HepG2 (cell line): ENCODE data around the gene IGFALS. TPM values are rescaled to one million over a fixed set of nuclear protein-coding genes. Genes with fewer than 3 reads are reported as not detected.

Experiments used
- ERF ChIP-seq: IDR thresholded peaks from 2 replicates; pipeline ENCODE4 v1.6.1; 2018; ENCODE audit warnings: missing biosample characterization, missing genetic modification reagents
- FOXA3 ChIP-seq: IDR thresholded peaks from 2 replicates; pipeline ENCODE4 v1.6.1; 2016; ENCODE audit warnings: missing genetic modification reagents, missing compliant biosample characterization
- MXD4 ChIP-seq: IDR thresholded peaks from 2 replicates; pipeline ENCODE4 v1.6.1; 2016; ENCODE audit warnings: mild to moderate bottlenecking, missing biosample characterization, missing genetic modification reagents
- PAF1 ChIP-seq: IDR thresholded peaks from 2 replicates; pipeline ENCODE4 v1.6.1; 2016; ENCODE audit warnings: missing genetic modification reagents, missing compliant biosample characterization
- PLRG1 ChIP-seq: fragments of 450-650 bp; conservative IDR thresholded peaks from 2 replicates; pipeline ENCODE4 v1.6.1; 2016
- RARG ChIP-seq: sonication (generic); formaldehyde crosslinking; IDR thresholded peaks from 2 replicates; pipeline ENCODE4 v1.4.0; 2020; ENCODE audit warnings: low read depth, mild to moderate bottlenecking, missing genetic modification reagents
- RBM22 ChIP-seq: fragments of 200-400 bp; formaldehyde crosslinking; optimal IDR thresholded peaks from 2 replicates; pipeline ENCODE3; 2017; ENCODE audit warnings: mild to moderate bottlenecking, low read length, moderate library complexity
- SMAD3 ChIP-seq: sonication (generic); formaldehyde crosslinking; IDR thresholded peaks from 2 replicates; pipeline ENCODE4 v1.4.0; 2020; ENCODE audit warnings: missing genetic modification reagents
- SP4 ChIP-seq: sonication (generic); formaldehyde crosslinking; IDR thresholded peaks from 2 replicates; pipeline ENCODE4 v1.8.1; 2023; ENCODE audit warnings: mild to moderate bottlenecking, missing genetic modification reagents
- TOE1 ChIP-seq: sonication (generic); formaldehyde crosslinking; IDR thresholded peaks from 2 replicates; pipeline ENCODE4 v1.4.0; 2020; ENCODE audit warnings: mild to moderate bottlenecking, missing genetic modification reagents
- ZBTB42 ChIP-seq: sonication (generic); formaldehyde crosslinking; IDR thresholded peaks from 2 replicates; pipeline ENCODE4 v1.5.0; 2020; ENCODE audit warnings: mild to moderate bottlenecking, missing genetic modification reagents
- ZNF205 ChIP-seq: IDR thresholded peaks from 2 replicates; pipeline ENCODE4 v1.6.1; 2018; ENCODE audit warnings: missing biosample characterization, missing genetic modification reagents
- ZNF30 ChIP-seq: sonication (generic); formaldehyde crosslinking; IDR thresholded peaks from 2 replicates; pipeline ENCODE4 v1.5.0; 2020; ENCODE audit warnings: mild to moderate bottlenecking, missing genetic modification reagents
- ZNF350 ChIP-seq: sonication (generic); formaldehyde crosslinking; IDR thresholded peaks from 2 replicates; pipeline ENCODE4 v1.4.0; 2020; ENCODE audit warnings: mild to moderate bottlenecking, low read depth, missing genetic modification reagents, borderline replicate concordance
- ZNF431 ChIP-seq: sonication (generic); formaldehyde crosslinking; IDR thresholded peaks from 2 replicates; pipeline ENCODE4 v1.9.0; 2022; ENCODE audit warnings: missing genetic modification reagents, low read depth, mild to moderate bottlenecking, borderline replicate concordance
- ZNF552 ChIP-seq: sonication (generic); formaldehyde crosslinking; IDR thresholded peaks from 2 replicates; pipeline ENCODE4 v1.9.0; 2022; ENCODE audit warnings: missing genetic modification reagents, mild to moderate bottlenecking, borderline replicate concordance
- ZNF674 ChIP-seq: sonication (generic); formaldehyde crosslinking; IDR thresholded peaks from 2 replicates; pipeline ENCODE4 v1.5.0; 2020; ENCODE audit warnings: low read depth, mild to moderate bottlenecking, missing genetic modification reagents
- ZNF777 ChIP-seq: sonication (generic); formaldehyde crosslinking; IDR thresholded peaks from 2 replicates; pipeline ENCODE4 v1.4.0; 2020; ENCODE audit warnings: missing genetic modification reagents
- ZNF891 ChIP-seq: sonication (generic); formaldehyde crosslinking; IDR thresholded peaks from 2 replicates; pipeline ENCODE4 v1.5.0; 2020; ENCODE audit warnings: mild to moderate bottlenecking, missing genetic modification reagents
- ZSCAN9 ChIP-seq: IDR thresholded peaks from 2 replicates; pipeline ENCODE4 v1.6.1; 2016; ENCODE audit warnings: borderline replicate concordance
- polyA plus RNA-seq, 8 experiments: library from polyadenylated mRNA; depleted of rRNA in 3 of 8; stranded (reverse) in 7 of 8; unstranded in 1 of 8; fragments of >200 nt; fragmentation: Illumina TruSeq in 4 of 8; extraction: Trizol in 4 of 8; gene quantifications; 2 replicates each; pipeline versions ENCODE4 v1.2.1 to v1.2.3, GENCODE V29; 2011 to 2016; ENCODE audit warnings: low read depth in 4 of 8, missing spikeins in 1 of 8, mixed read lengths in 1 of 8; ENCODE audit not compliant: insufficient read depth in 1 of 8
- total RNA-seq, 5 experiments: library from RNA; depleted of rRNA; stranded (reverse); fragments of >200 nt; fragmentation: Illumina TruSeq; extraction: Trizol; gene quantifications; 2 replicates each; pipeline ENCODE4 v1.2.3, GENCODE V29; 2016; ENCODE audit warnings: low read depth in 1 of 5
- TF ChIP-seq, protein P1 (sequence below): IDR thresholded peaks from 2 replicates; pipeline ENCODE4 v1.6.1; 2016
- TF ChIP-seq, protein P2 (sequence below): sonication (generic); formaldehyde crosslinking; IDR thresholded peaks from 2 replicates; pipeline ENCODE4 v1.4.0; 2020; ENCODE audit warnings: missing genetic modification reagents
- TF ChIP-seq, protein P3 (sequence below): sonication (generic); formaldehyde crosslinking; IDR thresholded peaks from 2 replicates; pipeline ENCODE4 v1.4.0; 2020; ENCODE audit warnings: missing genetic modification reagents, borderline replicate concordance

The IGFALS gene
- total and polyA plus RNA-seq, 2 of the 13 experiments (the other 11 are each of a cell fraction or from before 2014, with no cell fraction given): 0.34 to 2.4 TPM

DNA sequence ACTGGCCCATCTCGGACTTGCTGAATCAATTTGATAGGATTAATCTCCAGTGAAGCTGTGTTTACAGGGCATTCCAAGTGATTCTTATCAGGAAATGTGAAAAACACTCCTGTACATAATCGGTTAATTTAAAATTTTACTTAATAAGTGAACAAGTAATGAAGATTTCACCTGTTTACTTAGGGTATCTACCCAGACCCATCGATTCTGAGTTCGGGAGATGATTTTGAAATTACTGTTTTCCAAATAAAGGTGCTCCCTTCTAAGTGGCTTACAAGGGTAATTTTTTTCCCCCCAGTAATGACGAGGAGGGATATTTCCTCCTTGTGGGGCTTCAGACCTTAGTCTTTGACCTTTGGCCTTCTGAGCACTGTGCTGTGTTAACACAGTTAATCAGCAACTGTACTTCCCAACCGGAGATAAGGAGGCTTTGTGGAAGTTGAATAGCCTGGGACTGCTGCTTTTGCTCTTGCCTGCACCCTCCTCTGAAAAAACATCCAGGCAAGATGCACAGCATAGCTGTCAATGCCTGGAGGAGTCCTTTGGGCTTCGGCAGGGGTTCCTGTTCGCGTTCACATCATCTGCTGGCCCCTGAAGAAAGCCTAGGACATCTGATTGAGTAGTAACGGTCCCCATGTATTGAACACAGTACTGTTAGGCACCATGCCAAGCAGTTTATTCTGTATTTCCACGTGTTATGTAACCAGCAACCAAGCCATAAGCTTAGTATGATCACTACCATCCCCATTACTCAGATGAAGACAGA lies 35.3 kb upstream of the IGFALS start (continued):
- TF ChIP-seq, protein P1, sequence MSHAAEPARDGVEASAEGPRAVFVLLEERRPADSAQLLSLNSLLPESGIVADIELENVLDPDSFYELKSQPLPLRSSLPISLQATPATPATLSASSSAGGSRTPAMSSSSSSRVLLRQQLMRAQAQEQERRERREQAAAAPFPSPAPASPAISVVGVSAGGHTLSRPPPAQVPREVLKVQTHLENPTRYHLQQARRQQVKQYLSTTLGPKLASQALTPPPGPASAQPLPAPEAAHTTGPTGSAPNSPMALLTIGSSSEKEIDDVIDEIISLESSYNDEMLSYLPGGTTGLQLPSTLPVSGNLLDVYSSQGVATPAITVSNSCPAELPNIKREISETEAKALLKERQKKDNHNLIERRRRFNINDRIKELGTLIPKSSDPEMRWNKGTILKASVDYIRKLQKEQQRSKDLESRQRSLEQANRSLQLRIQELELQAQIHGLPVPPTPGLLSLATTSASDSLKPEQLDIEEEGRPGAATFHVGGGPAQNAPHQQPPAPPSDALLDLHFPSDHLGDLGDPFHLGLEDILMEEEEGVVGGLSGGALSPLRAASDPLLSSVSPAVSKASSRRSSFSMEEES (CRISPR knock-in tag): no peak
- TF ChIP-seq, protein P2, sequence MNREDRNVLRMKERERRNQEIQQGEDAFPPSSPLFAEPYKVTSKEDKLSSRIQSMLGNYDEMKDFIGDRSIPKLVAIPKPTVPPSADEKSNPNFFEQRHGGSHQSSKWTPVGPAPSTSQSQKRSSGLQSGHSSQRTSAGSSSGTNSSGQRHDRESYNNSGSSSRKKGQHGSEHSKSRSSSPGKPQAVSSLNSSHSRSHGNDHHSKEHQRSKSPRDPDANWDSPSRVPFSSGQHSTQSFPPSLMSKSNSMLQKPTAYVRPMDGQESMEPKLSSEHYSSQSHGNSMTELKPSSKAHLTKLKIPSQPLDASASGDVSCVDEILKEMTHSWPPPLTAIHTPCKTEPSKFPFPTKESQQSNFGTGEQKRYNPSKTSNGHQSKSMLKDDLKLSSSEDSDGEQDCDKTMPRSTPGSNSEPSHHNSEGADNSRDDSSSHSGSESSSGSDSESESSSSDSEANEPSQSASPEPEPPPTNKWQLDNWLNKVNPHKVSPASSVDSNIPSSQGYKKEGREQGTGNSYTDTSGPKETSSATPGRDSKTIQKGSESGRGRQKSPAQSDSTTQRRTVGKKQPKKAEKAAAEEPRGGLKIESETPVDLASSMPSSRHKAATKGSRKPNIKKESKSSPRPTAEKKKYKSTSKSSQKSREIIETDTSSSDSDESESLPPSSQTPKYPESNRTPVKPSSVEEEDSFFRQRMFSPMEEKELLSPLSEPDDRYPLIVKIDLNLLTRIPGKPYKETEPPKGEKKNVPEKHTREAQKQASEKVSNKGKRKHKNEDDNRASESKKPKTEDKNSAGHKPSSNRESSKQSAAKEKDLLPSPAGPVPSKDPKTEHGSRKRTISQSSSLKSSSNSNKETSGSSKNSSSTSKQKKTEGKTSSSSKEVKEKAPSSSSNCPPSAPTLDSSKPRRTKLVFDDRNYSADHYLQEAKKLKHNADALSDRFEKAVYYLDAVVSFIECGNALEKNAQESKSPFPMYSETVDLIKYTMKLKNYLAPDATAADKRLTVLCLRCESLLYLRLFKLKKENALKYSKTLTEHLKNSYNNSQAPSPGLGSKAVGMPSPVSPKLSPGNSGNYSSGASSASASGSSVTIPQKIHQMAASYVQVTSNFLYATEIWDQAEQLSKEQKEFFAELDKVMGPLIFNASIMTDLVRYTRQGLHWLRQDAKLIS (CRISPR knock-in tag): no peak
- peak; percentile 74; the same call in 1 of the 2 replicates for TF ChIP-seq ERF (CRISPR knock-in tag)
- TF ChIP-seq ZNF552: no peak
- TF ChIP-seq PLRG1: no peak
- no peak for TF ChIP-seq ZNF891
- peak; percentile 51; the same call in 1 of the 2 replicates for TF ChIP-seq ZNF205 (CRISPR knock-in tag)
- TF ChIP-seq ZNF350 (CRISPR knock-in tag): peak; percentile 60; the same call in 1 of the 2 replicates
- peak; percentile 88 for TF ChIP-seq RBM22
- TF ChIP-seq FOXA3 (CRISPR knock-in tag): peak; percentile 53; the same call in 1 of the 2 replicates
- no peak for TF ChIP-seq ZBTB42
- TF ChIP-seq ZNF431 (CRISPR knock-in tag): no peak
- TF ChIP-seq PAF1 (CRISPR knock-in tag): no peak
- TF ChIP-seq TOE1: no peak
- TF ChIP-seq, protein P3, sequence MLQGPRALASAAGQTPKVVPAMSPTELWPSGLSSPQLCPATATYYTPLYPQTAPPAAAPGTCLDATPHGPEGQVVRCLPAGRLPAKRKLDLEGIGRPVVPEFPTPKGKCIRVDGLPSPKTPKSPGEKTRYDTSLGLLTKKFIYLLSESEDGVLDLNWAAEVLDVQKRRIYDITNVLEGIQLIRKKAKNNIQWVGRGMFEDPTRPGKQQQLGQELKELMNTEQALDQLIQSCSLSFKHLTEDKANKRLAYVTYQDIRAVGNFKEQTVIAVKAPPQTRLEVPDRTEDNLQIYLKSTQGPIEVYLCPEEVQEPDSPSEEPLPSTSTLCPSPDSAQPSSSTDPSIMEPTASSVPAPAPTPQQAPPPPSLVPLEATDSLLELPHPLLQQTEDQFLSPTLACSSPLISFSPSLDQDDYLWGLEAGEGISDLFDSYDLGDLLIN (CRISPR knock-in tag): no peak
- TF ChIP-seq ZNF777 (CRISPR knock-in tag): no peak
- no peak for TF ChIP-seq ZNF674 (CRISPR knock-in tag)
- TF ChIP-seq RARG (CRISPR knock-in tag): no peak
- TF ChIP-seq SP4 (CRISPR knock-in tag): peak; percentile 41; the same call in 1 of the 2 replicates
- no peak; the same call in 1 of the 2 replicates for TF ChIP-seq MXD4 (CRISPR knock-in tag)
- peak; percentile 45; the same call in 1 of the 2 replicates for TF ChIP-seq ZSCAN9 (CRISPR knock-in tag)
- no peak for TF ChIP-seq ZNF30 (CRISPR knock-in tag)
- TF ChIP-seq SMAD3: no peak; the same call in 1 of the 2 replicates
